BE2C (cell line): ENCODE results near the gene POLR1A.

Experiments used
- DNase-seq: peaks from one replicate; pipeline ENCODE4 v3.0.0-alpha.2; 2020
- H3K27me3 ChIP-seq: fragments of 250-450 bp; sonication (Bioruptor Pico); 2 replicates; pipeline ENCODE4 v1.5.1; 2020; ENCODE audit warnings: mild to moderate bottlenecking
- H3K36me3 ChIP-seq: fragments of 250-450 bp; sonication (Bioruptor Pico); 2 replicates; pipeline ENCODE4 v1.5.1; 2020; ENCODE audit warnings: mild to moderate bottlenecking
- H3K4me1 ChIP-seq: fragments of 250-450 bp; sonication (Bioruptor Pico); 2 replicates; pipeline ENCODE4 v1.5.1; 2020
- H3K4me3 ChIP-seq: 2 replicates; pipeline ENCODE4 v1.5.1; 2011; ENCODE audit warnings: low read depth, low read length
- H3K9me3 ChIP-seq: fragments of 250-450 bp; sonication (Bioruptor Pico); 2 replicates; pipeline ENCODE4 v1.5.1; 2020
- TF ChIP-seq, protein P1 (sequence below): IDR thresholded peaks from 2 replicates; pipeline ENCODE4 v1.5.1; 2012; ENCODE audit warnings: mild to moderate bottlenecking, low read depth, low read length

Gene POLR1A

DNA sequence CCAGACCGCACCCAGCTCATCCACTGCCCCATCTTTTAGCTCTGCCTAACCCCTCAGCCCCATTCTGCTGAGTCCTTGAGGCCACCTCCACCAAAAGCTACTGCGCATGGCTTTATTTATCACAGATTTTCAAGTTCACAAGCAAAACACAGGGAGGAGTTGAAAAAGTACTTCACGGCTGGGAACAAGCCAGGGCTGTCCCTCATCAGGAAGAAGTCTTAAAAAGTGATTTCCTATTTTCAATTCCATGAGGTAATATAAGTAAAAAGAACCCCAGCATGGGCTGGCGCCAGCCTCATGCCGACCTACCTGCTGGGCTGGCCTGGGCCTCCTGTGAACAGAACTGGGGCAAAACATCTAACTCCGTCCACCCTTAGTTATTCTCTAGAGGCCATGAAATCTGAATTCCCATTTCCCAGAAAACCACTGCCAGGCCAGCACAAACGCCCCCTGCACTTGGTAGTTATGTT is 69.0 kb downstream of the POLR1A start:
- H3K9me3 ChIP-seq = no peaks in the 10 kb centered on the region
- DNase-seq = no peak
- H3K4me3 ChIP-seq = no peak overlapping the region
- TF ChIP-seq, protein P1, sequence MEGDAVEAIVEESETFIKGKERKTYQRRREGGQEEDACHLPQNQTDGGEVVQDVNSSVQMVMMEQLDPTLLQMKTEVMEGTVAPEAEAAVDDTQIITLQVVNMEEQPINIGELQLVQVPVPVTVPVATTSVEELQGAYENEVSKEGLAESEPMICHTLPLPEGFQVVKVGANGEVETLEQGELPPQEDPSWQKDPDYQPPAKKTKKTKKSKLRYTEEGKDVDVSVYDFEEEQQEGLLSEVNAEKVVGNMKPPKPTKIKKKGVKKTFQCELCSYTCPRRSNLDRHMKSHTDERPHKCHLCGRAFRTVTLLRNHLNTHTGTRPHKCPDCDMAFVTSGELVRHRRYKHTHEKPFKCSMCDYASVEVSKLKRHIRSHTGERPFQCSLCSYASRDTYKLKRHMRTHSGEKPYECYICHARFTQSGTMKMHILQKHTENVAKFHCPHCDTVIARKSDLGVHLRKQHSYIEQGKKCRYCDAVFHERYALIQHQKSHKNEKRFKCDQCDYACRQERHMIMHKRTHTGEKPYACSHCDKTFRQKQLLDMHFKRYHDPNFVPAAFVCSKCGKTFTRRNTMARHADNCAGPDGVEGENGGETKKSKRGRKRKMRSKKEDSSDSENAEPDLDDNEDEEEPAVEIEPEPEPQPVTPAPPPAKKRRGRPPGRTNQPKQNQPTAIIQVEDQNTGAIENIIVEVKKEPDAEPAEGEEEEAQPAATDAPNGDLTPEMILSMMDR = no peak
- peaks cover 37% of the 10 kb centered on the region for H3K36me3 ChIP-seq
- H3K4me1 ChIP-seq = no peaks in the 10 kb centered on the region
- no peaks in the 10 kb centered on the region for H3K27me3 ChIP-seq

DNA sequence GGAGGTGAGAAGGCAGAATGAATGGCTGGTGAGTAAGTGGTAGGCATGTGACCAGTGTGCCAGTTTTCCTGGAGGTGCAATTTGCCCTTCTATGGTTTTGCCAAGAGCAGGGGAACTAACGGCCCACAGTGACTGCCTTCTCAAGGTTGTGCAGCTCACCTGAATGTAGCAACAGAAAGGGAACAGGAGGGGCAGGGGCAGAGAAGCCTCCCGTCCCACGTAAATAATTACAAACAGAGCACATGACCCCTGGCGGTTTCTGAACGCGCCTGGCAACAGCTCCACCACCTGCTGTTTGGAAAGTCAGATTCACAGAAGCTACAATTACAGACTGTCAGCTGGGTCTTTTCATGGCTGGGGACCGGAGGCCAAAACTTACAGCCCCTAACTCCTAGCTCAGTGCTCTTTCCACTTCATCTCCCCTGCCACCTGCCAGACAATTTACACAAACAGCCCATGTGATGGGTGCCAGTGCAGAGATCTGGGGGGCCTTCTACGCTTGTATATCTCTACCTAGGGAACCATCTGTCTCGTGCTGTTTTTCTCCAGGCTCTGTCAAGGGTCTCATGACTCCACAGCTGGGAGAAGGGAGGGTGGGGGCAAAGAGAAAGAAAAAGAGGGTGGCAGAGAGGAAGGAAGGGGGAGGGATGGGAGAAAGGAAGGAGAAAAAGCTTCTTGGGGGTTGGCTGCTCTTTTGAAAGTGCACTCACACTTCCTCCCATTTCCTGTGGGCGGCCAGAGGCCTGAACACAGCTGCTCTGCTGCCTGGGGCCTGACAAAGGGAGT is 69.6 kb downstream of the POLR1A start:
- TF ChIP-seq, protein P1 = no peak; the same call in 1 of the 2 replicates
- no peaks in the 10 kb centered on the region for H3K27me3 ChIP-seq
- no peak overlapping the region for H3K4me3 ChIP-seq
- H3K4me1 ChIP-seq = no peaks in the 10 kb centered on the region
- H3K9me3 ChIP-seq = no peaks in the 10 kb centered on the region
- H3K36me3 ChIP-seq = peaks cover 39% of the 10 kb centered on the region
- no peak for DNase-seq

DNA sequence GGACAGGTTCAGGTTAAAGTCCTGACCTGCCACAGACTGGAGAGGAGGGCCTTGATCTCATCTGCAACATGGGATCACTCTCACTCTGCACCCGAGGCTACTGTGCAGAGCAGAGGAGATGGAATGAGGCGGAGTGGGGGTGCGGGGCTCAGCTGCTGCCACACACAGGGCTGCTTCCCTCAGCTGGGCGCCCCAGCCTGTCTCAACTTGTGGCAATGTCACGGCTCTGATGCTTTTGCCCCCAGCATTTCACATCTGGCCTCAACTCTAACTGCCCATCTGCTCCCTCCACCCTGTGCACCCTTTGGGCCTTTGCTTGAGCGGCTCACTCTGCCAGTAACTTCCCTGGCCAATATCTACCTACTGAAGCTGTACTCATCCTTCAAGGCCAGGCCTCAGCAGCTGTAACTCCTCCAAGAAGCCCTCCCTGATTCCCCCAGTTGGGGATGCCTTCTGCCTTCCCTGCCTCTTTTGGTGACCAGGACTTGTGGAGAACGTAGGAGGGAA is 70.3 kb downstream of the POLR1A start:
- DNase-seq = no peak
- Histone ChIP-seq H3K4me3 (no peak overlapping the region), H3K4me1 (no peaks in the 10 kb centered on the region), H3K9me3 (no peaks in the 10 kb centered on the region), H3K36me3 (peaks cover 44% of the 10 kb centered on the region), H3K27me3 (no peaks in the 10 kb centered on the region)
- TF ChIP-seq, protein P1 = no peak

DNA sequence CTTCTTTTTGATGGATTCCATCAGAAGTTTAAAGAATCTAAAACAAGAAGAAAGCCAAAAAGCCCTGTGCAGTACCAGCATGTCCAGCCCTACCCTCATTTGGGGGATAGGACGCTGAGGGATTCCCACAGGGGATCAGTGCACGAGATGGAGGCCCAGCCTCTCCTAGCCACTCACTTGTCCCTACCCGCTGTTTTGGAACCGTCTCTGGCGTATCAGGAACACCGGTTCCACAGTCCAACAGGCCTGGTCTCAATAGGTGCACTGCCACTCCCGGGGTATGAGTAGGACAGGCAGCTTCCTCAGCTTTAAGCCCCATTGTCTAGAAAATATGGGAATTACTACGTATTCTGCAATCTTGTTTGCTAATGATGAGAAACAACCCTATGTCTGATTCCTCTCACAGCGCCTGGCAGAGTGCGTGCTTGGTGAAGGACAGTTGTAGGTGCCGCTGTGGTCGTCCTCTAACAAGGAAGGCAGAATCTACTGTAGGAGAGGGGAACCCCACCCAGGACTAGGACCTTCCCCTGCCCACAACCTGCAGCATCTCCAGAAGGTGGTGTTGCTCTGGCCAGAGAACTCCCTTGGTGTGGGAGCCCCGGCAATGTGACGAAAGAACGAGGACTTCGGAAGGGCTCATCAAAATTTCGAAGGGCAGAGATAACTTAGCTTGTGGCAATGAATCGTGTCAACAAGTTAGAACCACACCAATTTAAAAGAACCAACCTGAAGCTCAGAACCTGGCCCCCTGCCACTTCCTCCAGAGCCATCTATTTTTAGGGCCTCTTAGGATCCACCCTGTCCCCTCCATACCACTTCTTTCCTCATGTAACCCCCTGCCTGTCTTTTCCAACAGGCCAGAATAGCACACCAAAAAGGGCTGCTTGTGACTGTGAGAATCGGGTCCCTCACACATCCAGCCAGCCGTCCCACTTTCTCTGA is 71.7 kb downstream of the POLR1A start:
- TF ChIP-seq, protein P1 = no peak
- Histone ChIP-seq H3K4me1 (no peaks in the 10 kb centered on the region), H3K4me3 (no peak overlapping the region), H3K9me3 (no peaks in the 10 kb centered on the region), H3K36me3 (peaks cover 43% of the 10 kb centered on the region), H3K27me3 (no peaks in the 10 kb centered on the region)
- no peak for DNase-seq

DNA sequence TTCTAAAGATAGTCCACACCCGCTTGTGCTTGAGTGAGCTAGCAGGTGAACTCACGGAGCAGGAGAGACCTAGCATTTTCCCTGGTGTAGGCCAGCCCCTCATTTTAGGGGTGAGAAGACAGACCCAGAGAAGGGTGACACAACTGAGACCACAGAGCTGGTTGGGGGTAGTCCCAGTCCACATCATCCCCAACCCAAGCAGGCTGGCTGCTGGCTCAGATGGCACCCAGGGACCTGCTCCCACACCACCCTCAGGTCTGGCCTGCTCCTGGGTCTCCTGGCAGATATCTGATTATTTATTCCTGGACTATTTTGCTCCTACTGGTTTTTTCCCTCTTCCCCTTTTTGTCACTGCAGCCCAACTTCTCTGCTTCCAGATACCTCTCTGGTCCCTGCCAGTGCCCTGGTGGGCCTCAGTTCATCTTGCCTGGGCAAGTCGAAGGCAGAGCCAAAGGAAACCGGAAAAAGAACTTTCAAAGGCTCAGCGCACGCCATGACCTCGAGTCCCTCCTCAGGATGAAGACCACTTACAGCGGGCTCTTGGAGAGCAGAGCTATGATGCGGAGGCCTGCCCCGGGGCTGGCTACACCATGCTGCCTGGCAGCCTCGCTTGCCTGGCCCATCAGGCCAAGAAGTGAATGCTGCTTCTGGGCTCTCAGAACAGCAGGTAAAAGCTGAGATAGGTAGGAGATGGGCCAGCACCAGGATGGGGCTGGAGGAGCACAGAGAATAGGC is 72.7 kb downstream of the POLR1A start:
- DNase-seq = no peak
- TF ChIP-seq, protein P1 = no peak
- no peaks in the 10 kb centered on the region for H3K4me1 ChIP-seq
- H3K4me3 ChIP-seq = no peak overlapping the region
- no peaks in the 10 kb centered on the region for H3K27me3 ChIP-seq
- H3K36me3 ChIP-seq = peaks cover 39% of the 10 kb centered on the region
- H3K9me3 ChIP-seq = no peaks in the 10 kb centered on the region
